OCI-LY3 (cell line): ENCODE results near the gene ITGA2.

Experiments used
- H2AFZ ChIP-seq: fragments of 200-600, 300-600 bp; shearing (Covaris generic); 2 replicates; pipeline ENCODE4 v1.6.0; 2014; ENCODE audit warnings: antibody characterized with exemption, low read depth, low read length
- H3K27ac ChIP-seq: fragments of 200-600, 300-600 bp; sonication (generic); 2 replicates; pipeline ENCODE4 v1.5.1; 2014; ENCODE audit warnings: mild to moderate bottlenecking, low read length, moderate library complexity, mixed read lengths
- H3K27me3 ChIP-seq: fragments of 200-600, 300-600 bp; sonication (generic); 2 replicates; pipeline ENCODE4 v1.6.1; 2014; ENCODE audit warnings: low read depth, low read length, mixed read lengths
- H3K36me3 ChIP-seq: fragments of 200-600, 300-600 bp; sonication (generic); replicated peaks from 2 replicates; pipeline ENCODE3; 2014; ENCODE audit warnings: low read depth, low read length, mixed read lengths
- H3K4me1 ChIP-seq: fragments of 300-600, 200-600 bp; sonication (generic); 2 replicates; pipeline ENCODE4 v1.6.1; 2014; ENCODE audit warnings: low read length, mixed read lengths
- H3K4me2 ChIP-seq: fragments of 200-600, 300-600 bp; sonication (generic); 2 replicates; pipeline ENCODE4 v1.6.1; 2014; ENCODE audit warnings: low read length, mixed read lengths
- H3K4me3 ChIP-seq: fragments of 300-600, 200-600 bp; sonication (generic); 2 replicates; pipeline ENCODE4 v1.5.1; 2014; ENCODE audit warnings: antibody characterized with exemption, mild to moderate bottlenecking, low read length, moderate library complexity
- H3K79me2 ChIP-seq: fragments of 300-600, 200-600 bp; shearing (Covaris generic); 2 replicates; pipeline ENCODE4 v1.6.1; 2014; ENCODE audit warnings: mild to moderate bottlenecking, low read length, mixed read lengths
- H3K9ac ChIP-seq: fragments of 300-600, 200-600 bp; shearing (Covaris generic); 2 replicates; pipeline ENCODE4 v1.6.0; 2014; ENCODE audit warnings: mild to moderate bottlenecking, low read length, moderate library complexity
- H3K9me3 ChIP-seq: fragments of 200-600, 300-600 bp; shearing (Covaris generic); 2 replicates; pipeline ENCODE4 v1.6.1; 2014; ENCODE audit warnings: low read length, mixed read lengths; ENCODE audit not compliant: insufficient read depth
- H4K20me1 ChIP-seq: fragments of 200-600, 300-600 bp; sonication (generic); 2 replicates; pipeline ENCODE4 v1.6.1; 2016; ENCODE audit warnings: low read length, mixed read lengths; ENCODE audit not compliant: insufficient read depth
- CTCF ChIP-seq: fragments of 200-600, 300-600 bp; sonication (generic); IDR thresholded peaks from 2 replicates; pipeline ENCODE4 v1.5.1; 2014; ENCODE audit warnings: antibody characterized with exemption, low read length, low read depth
- EZH2phosphoT487 ChIP-seq: fragments of 200-600 bp; shearing (Covaris generic); IDR thresholded peaks from 2 replicates; pipeline ENCODE4 v1.6.1; 2018; ENCODE audit warnings: antibody characterized with exemption, mixed run types, low read depth

ITGA2 gene

DNA sequence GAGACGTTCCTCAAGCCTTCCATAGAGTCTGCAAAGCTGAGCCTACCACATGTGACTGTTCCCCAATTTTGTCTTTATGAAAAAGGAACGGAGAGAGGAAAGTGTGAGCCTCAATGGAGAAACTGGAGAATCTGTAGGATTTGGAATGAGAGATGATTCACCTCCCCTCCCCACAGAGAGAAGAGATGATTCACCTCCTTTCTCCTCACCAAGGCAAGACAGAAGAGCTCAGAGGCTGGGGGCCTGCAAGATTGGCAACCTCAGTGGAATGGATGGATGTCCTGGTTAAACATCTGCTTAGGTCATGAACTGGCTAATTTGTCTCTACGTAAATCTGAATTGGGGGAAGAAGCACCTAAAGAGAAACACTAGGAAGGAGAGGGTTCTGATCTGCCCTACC, 137.4 kb downstream of the ITGA2 start:
- no peaks in the 10 kb centered on the region for H3K9me3 ChIP-seq
- H3K4me3 ChIP-seq: no peak overlapping the region
- H3K4me1 ChIP-seq: no peaks in the 10 kb centered on the region
- no peak overlapping the region for H2AFZ ChIP-seq
- H3K4me2 ChIP-seq: no peak overlapping the region
- H3K27me3 ChIP-seq: no peaks in the 10 kb centered on the region
- no peak overlapping the region for H3K9ac ChIP-seq
- H3K36me3 ChIP-seq: no peaks in the 10 kb centered on the region
- TF ChIP-seq CTCF (no peak), EZH2phosphoT487 (no peak)
- H4K20me1 ChIP-seq: no peaks in the 10 kb centered on the region
- no peak overlapping the region for H3K27ac ChIP-seq
- H3K79me2 ChIP-seq: no peaks in the 10 kb centered on the region

GRCh38 chr5:53127107-53127506, 138.0 kb downstream of the ITGA2 start:
- no peak overlapping the region for H2AFZ ChIP-seq
- no peaks in the 10 kb centered on the region for H3K36me3 ChIP-seq
- no peaks in the 10 kb centered on the region for H3K4me1 ChIP-seq
- H3K27ac ChIP-seq: no peak overlapping the region
- H4K20me1 ChIP-seq: no peaks in the 10 kb centered on the region
- TF ChIP-seq CTCF (no peak), EZH2phosphoT487 (no peak)
- no peaks in the 10 kb centered on the region for H3K79me2 ChIP-seq
- no peak overlapping the region for H3K4me3 ChIP-seq
- H3K4me2 ChIP-seq: no peak overlapping the region
- no peak overlapping the region for H3K9ac ChIP-seq
- no peaks in the 10 kb centered on the region for H3K9me3 ChIP-seq
- H3K27me3 ChIP-seq: no peaks in the 10 kb centered on the region

- no peak for TF ChIP-seq EZH2phosphoT487
- no peak for TF ChIP-seq CTCF
- no peaks in the 10 kb centered on the region for H4K20me1 ChIP-seq
- H3K36me3 ChIP-seq: no peaks in the 10 kb centered on the region
- no peaks in the 10 kb centered on the region for H3K4me1 ChIP-seq
- no peaks in the 10 kb centered on the region for H3K9me3 ChIP-seq
- H3K9ac ChIP-seq: no peak overlapping the region
- H3K79me2 ChIP-seq: no peaks in the 10 kb centered on the region
- H3K4me3 ChIP-seq: no peak overlapping the region
- H3K27ac ChIP-seq: no peak overlapping the region
- H3K4me2 ChIP-seq: no peak overlapping the region
- no peaks in the 10 kb centered on the region for H3K27me3 ChIP-seq
- no peak overlapping the region for H2AFZ ChIP-seq
These were observed 139.3 kb downstream of the ITGA2 start for GRCh38 chr5:53128481-53128880.

GRCh38 chr5:53130266-53130665, 141.1 kb downstream of the ITGA2 start:
- no peaks in the 10 kb centered on the region for H4K20me1 ChIP-seq
- no peak overlapping the region for H3K9ac ChIP-seq
- no peak overlapping the region for H3K4me3 ChIP-seq
- H2AFZ ChIP-seq: no peak overlapping the region
- no peaks in the 10 kb centered on the region for H3K79me2 ChIP-seq
- H3K36me3 ChIP-seq: no peaks in the 10 kb centered on the region
- no peak overlapping the region for H3K27ac ChIP-seq
- H3K4me2 ChIP-seq: no peak overlapping the region
- no peaks in the 10 kb centered on the region for H3K9me3 ChIP-seq
- no peaks in the 10 kb centered on the region for H3K27me3 ChIP-seq
- H3K4me1 ChIP-seq: no peaks in the 10 kb centered on the region
- TF ChIP-seq CTCF (no peak), EZH2phosphoT487 (no peak)
